ENCODE data around the gene C6orf118. TPM values are rescaled to one million over a fixed set of nuclear protein-coding genes. Genes with fewer than 3 reads are reported as not detected.

Gene C6orf118
- not detected for total RNA-seq

GRCh38 chr6:165308926-165309731 is at the start of gene C6orf118:
TSS of gene C6orf118 (minus strand) at chr6:165309605. CDS start at chr6:165309586, 19 bp downstream.
- DNase-seq (peak; percentile 9), ATAC-seq (no peak)
- Mint-ChIP-seq H3K4me3 (no peak within 1 kb of the TSS), H3K9me3 (ENCODE audit: low read depth) (no peaks in the 10 kb centered on the region), H3K4me1 (peaks cover 6% of the 10 kb centered on the region), H3K27ac (no peak within 1 kb of the TSS), H3K36me3 (ENCODE audit: low read depth) (no peaks in the 10 kb centered on the region), H3K27me3 (no peaks in the 10 kb centered on the region)
- intact Hi-C loops (cut with DNase I, micrococcal nuclease) = no loop called here
- POLR2A ChIA-PET = no interaction called here
- CTCF ChIA-PET = no interaction called here

GRCh38 chr6:165345700-165346099 is 36.3 kb upstream of the C6orf118 start:
- Mint-ChIP-seq H3K4me1 (no peaks in the 10 kb centered on the region), H3K27me3 (no peaks in the 10 kb centered on the region), H3K36me3 (ENCODE audit: low read depth) (no peaks in the 10 kb centered on the region), H3K4me3 (no peak overlapping the region), H3K27ac (no peak overlapping the region), H3K9me3 (ENCODE audit: low read depth) (peaks cover 17% of the 10 kb centered on the region)
- POLR2A ChIA-PET = no interaction called here
- no peak for DNase-seq
- no peak for ATAC-seq
- CTCF ChIA-PET = no interaction called here
- intact Hi-C loops (cut with DNase I, micrococcal nuclease) = no loop called here

- intact Hi-C loops (cut with DNase I, micrococcal nuclease) = no loop called here
Observed at GRCh38 chr6:165340532-165340931, 31.1 kb upstream of the C6orf118 start.

GRCh38 chr6:165325609-165326008 is 16.2 kb upstream of the C6orf118 start:
- Mint-ChIP-seq H3K27ac (no peak overlapping the region), H3K36me3 (ENCODE audit: low read depth) (no peaks in the 10 kb centered on the region), H3K9me3 (ENCODE audit: low read depth) (peaks cover 7% of the 10 kb centered on the region), H3K27me3 (no peaks in the 10 kb centered on the region), H3K4me1 (no peaks in the 10 kb centered on the region), H3K4me3 (no peak overlapping the region)
- ChIA-PET CTCF (no interaction called here), POLR2A (no interaction called here)
- intact Hi-C loops (cut with DNase I, micrococcal nuclease) = no loop called here
- ATAC-seq (no peak), DNase-seq (no peak)

More at GRCh38 chr6:165340532-165340931, 31.1 kb upstream of the C6orf118 start:
- DNase-seq (no peak), ATAC-seq (no peak)
- no peaks in the 10 kb centered on the region for H3K27me3 Mint-ChIP-seq
- H3K27ac Mint-ChIP-seq = no peak overlapping the region
- ChIA-PET POLR2A (no interaction called here), CTCF (no interaction called here)
- H3K36me3 Mint-ChIP-seq (ENCODE audit: low read depth) = no peaks in the 10 kb centered on the region
- peaks cover 3% of the 10 kb centered on the region for H3K9me3 Mint-ChIP-seq (ENCODE audit: low read depth)
- H3K4me1 Mint-ChIP-seq = no peaks in the 10 kb centered on the region
- no peak overlapping the region for H3K4me3 Mint-ChIP-seq

GRCh38 chr6:165321555-165322145 is 12.2 kb upstream of the C6orf118 start:
- Mint-ChIP-seq H3K27me3 (peaks cover 2% of the 10 kb centered on the region), H3K4me1 (no peaks in the 10 kb centered on the region), H3K9me3 (ENCODE audit: low read depth) (peaks cover 10% of the 10 kb centered on the region), H3K36me3 (ENCODE audit: low read depth) (no peaks in the 10 kb centered on the region), H3K27ac (no peak overlapping the region), H3K4me3 (no peak overlapping the region)
- no peak for ATAC-seq
- CTCF ChIA-PET = no interaction called here
- no peak for DNase-seq
- intact Hi-C loops (cut with DNase I, micrococcal nuclease) = no loop called here
- POLR2A ChIA-PET = no interaction called here

GRCh38 chr6:165321150-165321549 is 11.7 kb upstream of the C6orf118 start:
- H3K4me1 Mint-ChIP-seq = no peaks in the 10 kb centered on the region
- intact Hi-C loops (cut with DNase I, micrococcal nuclease) = no loop called here
- POLR2A ChIA-PET = no interaction called here
- H3K27ac Mint-ChIP-seq = no peak overlapping the region
- no peak for ATAC-seq
- no peak overlapping the region for H3K4me3 Mint-ChIP-seq
- CTCF ChIA-PET = no interaction called here
- no peak for DNase-seq
- H3K9me3 Mint-ChIP-seq (ENCODE audit: low read depth) = peaks cover 10% of the 10 kb centered on the region
- H3K36me3 Mint-ChIP-seq (ENCODE audit: low read depth) = no peaks in the 10 kb centered on the region
- peaks cover 2% of the 10 kb centered on the region for H3K27me3 Mint-ChIP-seq

- no peak overlapping the region for H3K4me3 Mint-ChIP-seq
Observed at GRCh38 chr6:165317723-165318122, 8.3 kb upstream of the C6orf118 start.

GRCh38 chr6:165306955-165307354 is 2.5 kb downstream of the C6orf118 start:
- no peak for DNase-seq
- H3K9me3 Mint-ChIP-seq (ENCODE audit: low read depth) = peaks cover 5% of the 10 kb centered on the region
- intact Hi-C loops (cut with DNase I, micrococcal nuclease) = no loop called here
- no peak overlapping the region for H3K27ac Mint-ChIP-seq
- H3K4me1 Mint-ChIP-seq = peaks cover 6% of the 10 kb centered on the region
- H3K36me3 Mint-ChIP-seq (ENCODE audit: low read depth) = no peaks in the 10 kb centered on the region
- ATAC-seq = no peak
- no peak overlapping the region for H3K4me3 Mint-ChIP-seq
- H3K27me3 Mint-ChIP-seq = no peaks in the 10 kb centered on the region
- ChIA-PET CTCF (no interaction called here), POLR2A (no interaction called here)

More at GRCh38 chr6:165317723-165318122, 8.3 kb upstream of the C6orf118 start:
- DNase-seq = no peak
- CTCF ChIA-PET = no interaction called here
- no peaks in the 10 kb centered on the region for H3K36me3 Mint-ChIP-seq (ENCODE audit: low read depth)
- POLR2A ChIA-PET = no interaction called here
- H3K27me3 Mint-ChIP-seq = peaks cover 2% of the 10 kb centered on the region
- no peaks in the 10 kb centered on the region for H3K4me1 Mint-ChIP-seq
- intact Hi-C loops (cut with DNase I, micrococcal nuclease) = no loop called here
- peaks cover 9% of the 10 kb centered on the region for H3K9me3 Mint-ChIP-seq (ENCODE audit: low read depth)
- no peak for ATAC-seq
- H3K27ac Mint-ChIP-seq = no peak overlapping the region

GRCh38 chr6:165301372-165302246 is 7.8 kb downstream of the C6orf118 start:
- no peaks in the 10 kb centered on the region for H3K27me3 Mint-ChIP-seq
- DNase-seq (no peak), ATAC-seq (no peak)
- no peak overlapping the region for H3K27ac Mint-ChIP-seq
- H3K36me3 Mint-ChIP-seq (ENCODE audit: low read depth) = no peaks in the 10 kb centered on the region
- CTCF ChIA-PET = no interaction called here
- no peaks in the 10 kb centered on the region for H3K4me1 Mint-ChIP-seq
- POLR2A ChIA-PET = no interaction called here
- peaks cover 6% of the 10 kb centered on the region for H3K9me3 Mint-ChIP-seq (ENCODE audit: low read depth)
- no peak overlapping the region for H3K4me3 Mint-ChIP-seq
- intact Hi-C loops (cut with DNase I, micrococcal nuclease) = no loop called here

- Mint-ChIP-seq H3K9me3 (ENCODE audit: low read depth) (peaks cover 6% of the 10 kb centered on the region), H3K4me3 (no peak overlapping the region), H3K27me3 (no peaks in the 10 kb centered on the region), H3K36me3 (ENCODE audit: low read depth) (no peaks in the 10 kb centered on the region), H3K4me1 (no peaks in the 10 kb centered on the region), H3K27ac (no peak overlapping the region)
- intact Hi-C loops (cut with DNase I, micrococcal nuclease) = no loop called here
- DNase-seq (no peak), ATAC-seq (no peak)
- CTCF ChIA-PET = no interaction called here
- POLR2A ChIA-PET = no interaction called here
Observed at GRCh38 chr6:165300422-165300936, 8.9 kb downstream of the C6orf118 start.

- intact Hi-C loops (cut with DNase I, micrococcal nuclease) = no loop called here
- no peak for ATAC-seq
- H3K36me3 Mint-ChIP-seq (ENCODE audit: low read depth) = no peaks in the 10 kb centered on the region
Observed at GRCh38 chr6:165298875-165299274, 10.5 kb downstream of the C6orf118 start.

More at GRCh38 chr6:165298875-165299274, 10.5 kb downstream of the C6orf118 start:
- no peaks in the 10 kb centered on the region for H3K4me1 Mint-ChIP-seq
- DNase-seq = no peak
- ChIA-PET CTCF (no interaction called here), POLR2A (no interaction called here)
- H3K9me3 Mint-ChIP-seq (ENCODE audit: low read depth) = peaks cover 6% of the 10 kb centered on the region
- H3K27ac Mint-ChIP-seq = no peak overlapping the region
- no peak overlapping the region for H3K4me3 Mint-ChIP-seq
- H3K27me3 Mint-ChIP-seq = no peaks in the 10 kb centered on the region

Data from activated CD4-positive, alpha-beta T cell treated with anti-CD3 and anti-CD28 coated beads for 36 hours (primary cell).